Lung (tissue), 12 donors: Measurements from ENCODE around the gene TENM4. TPM values are rescaled to one million over a fixed set of nuclear protein-coding genes. Genes with fewer than 3 reads are reported as not detected.

Source experiments
- ATAC-seq: fragments of 200-7000 bp; cut with Tn5 transposase; one replicate; pipeline ENCODE4 v1.9.1; 2020; ENCODE audit warnings: moderate number of reproducible peaks; ENCODE audit not compliant: insufficient read depth, low FRiP score
- DNase-seq, 3 donors: peaks; one replicate each; pipeline ENCODE4 v3.0.0-alpha.2; 2013 to 2017
- H3K27ac ChIP-seq, 2 donors: one replicate each; pipeline ENCODE4 v1.5.1; 2013; ENCODE audit warnings: mild to moderate bottlenecking in 2 of 2, moderate library complexity in 2 of 2, control low read depth in 1 of 2, inconsistent platforms in 1 of 2, low read depth in 1 of 2, low read length in 1 of 2
- H3K27me3 ChIP-seq, 3 donors: one replicate each; pipeline ENCODE4 v1.5.1; 2013; ENCODE audit warnings: low read length in 2 of 3; ENCODE audit not compliant: control insufficient read depth in 3 of 3, insufficient read depth in 3 of 3
- H3K36me3 ChIP-seq, 4 donors: one replicate each; pipeline ENCODE4 v1.5.1; 2013; ENCODE audit warnings: low read length in 4 of 4, mild to moderate bottlenecking in 1 of 4, moderate library complexity in 1 of 4; ENCODE audit not compliant: control insufficient read depth in 4 of 4, insufficient read depth in 4 of 4
- H3K4me1 ChIP-seq, 5 donors: one replicate each; pipeline ENCODE4 v1.5.1; 2013; ENCODE audit warnings: low read length in 5 of 5, mild to moderate bottlenecking in 2 of 5, moderate library complexity in 1 of 5; ENCODE audit not compliant: control insufficient read depth in 5 of 5, insufficient read depth in 5 of 5
- H3K4me3 ChIP-seq: one replicate; pipeline ENCODE4 v1.5.1; 2013; ENCODE audit warnings: mild to moderate bottlenecking, control low read depth, moderate library complexity
- H3K9ac ChIP-seq, 2 donors: one replicate each; pipeline ENCODE4 v1.5.1; 2013; ENCODE audit warnings: low read length in 2 of 2, control low read depth in 1 of 2; ENCODE audit not compliant: insufficient read depth in 1 of 2
- H3K9me3 ChIP-seq, 4 donors: one replicate each; pipeline ENCODE4 v1.5.1; 2013; ENCODE audit warnings: low read length in 3 of 4, mild to moderate bottlenecking in 1 of 4, moderate library complexity in 1 of 4; ENCODE audit not compliant: control insufficient read depth in 4 of 4, insufficient read depth in 3 of 4
- CTCF ChIP-seq: IDR thresholded peaks from 2 replicates; pipeline ENCODE4 v1.5.1; 2012; ENCODE audit warnings: mild to moderate bottlenecking; ENCODE audit errors: control extremely low read depth, extremely low read depth
- WGBS, 2 donors: extraction: QIAGEN DNeasy Blood & Tissue Kit; methylation state at CpG; one replicate each; pipeline ENCODE4 v1.1.7; 2013; 5-methylcytosine and 5-hydroxymethylcytosine counted together
- polyA plus RNA-seq, 2 donors: library from polyadenylated mRNA; stranded (reverse); fragments of 200-250 nt; gene quantifications; one replicate each; pipeline ENCODE4 v1.2.1, GENCODE V29; 2013
- total RNA-seq, 2 donors: library from RNA; depleted of rRNA in 1 of 2; stranded (reverse); fragments of >200 nt in 1 of 2; gene quantifications; one replicate each; pipeline ENCODE4 v1.2.1, GENCODE V29; 2014 to 2021
- donor health status: control.
- donor health status: control.
- donor health status: Bipolar disorder and iron deficiency.
- donor health status: healthy.
- donor health status: DM: yes; HTN: yes; CAD: no.

Gene TENM4
- total and polyA plus RNA-seq, 4 donors = 0.28 to 16.4 (median 3.2) TPM

DNA sequence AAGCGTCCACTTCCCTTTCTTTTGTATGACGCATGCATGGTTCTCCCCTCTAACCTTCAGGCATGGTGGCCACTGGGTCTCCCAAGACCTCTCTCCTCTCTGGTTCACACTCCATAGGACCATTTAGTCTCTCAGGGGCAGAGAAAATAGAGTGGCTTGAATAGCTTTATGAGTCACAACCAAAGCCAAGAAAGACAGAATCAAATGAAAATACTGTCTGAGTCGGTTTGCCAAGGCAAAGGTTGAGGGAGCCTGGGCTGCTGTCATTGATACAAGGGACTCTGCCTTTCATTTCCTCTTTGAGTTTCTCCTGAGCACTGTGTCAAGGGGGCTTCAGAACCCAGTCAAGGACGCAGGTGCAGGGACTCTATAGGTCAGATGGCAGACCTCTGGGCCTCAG, 44.2 kb downstream of the TENM4 start:
- no peak overlapping the region for H3K27ac ChIP-seq
- H3K4me3 ChIP-seq = no peak overlapping the region
- H3K9ac ChIP-seq = no peak overlapping the region
- no peaks in the 10 kb centered on the region for H3K36me3 ChIP-seq
- ATAC-seq (no peak), DNase-seq (no peak)
- WGBS, 2 donors = 78 to 82% methylated on average over 4 of the region's 4 CpGs
- no peak for TF ChIP-seq CTCF
- no peaks in the 10 kb centered on the region for H3K27me3 ChIP-seq
- peaks cover 0 to 5% (median 0%) of the 10 kb centered on the region in 5 donors for H3K4me1 ChIP-seq
- peaks cover 0 to 4% (median 0%) of the 10 kb centered on the region in 4 donors for H3K9me3 ChIP-seq

- H3K9me3 ChIP-seq = peaks cover 0 to 3% (median 0%) of the 10 kb centered on the region in 4 donors
- no peak overlapping the region for H3K9ac ChIP-seq
- ATAC-seq = no peak
- H3K4me3 ChIP-seq = no peak overlapping the region
- no peaks in the 10 kb centered on the region for H3K27me3 ChIP-seq
- no peak overlapping the region for H3K27ac ChIP-seq
- no peaks in the 10 kb centered on the region for H3K36me3 ChIP-seq
- no peak for DNase-seq
- H3K4me1 ChIP-seq = peaks cover 0 to 5% (median 2%) of the 10 kb centered on the region in 5 donors
- no peak for TF ChIP-seq CTCF
Measured at GRCh38 chr11:79396001-79396400, 44.8 kb downstream of the TENM4 start.

- ATAC-seq (no peak), DNase-seq (no peak)
- no peak for TF ChIP-seq CTCF
- Histone ChIP-seq H3K9ac (no peak overlapping the region), H3K27me3 (no peaks in the 10 kb centered on the region), H3K9me3 (no peaks in the 10 kb centered on the region), H3K4me3 (no peak overlapping the region), H3K4me1 (peaks cover 0 to 2% (median 0%) of the 10 kb centered on the region in 5 donors), H3K27ac (no peak overlapping the region), H3K36me3 (no peaks in the 10 kb centered on the region)
- 44 to 49% methylated on average over 9 of the region's 9 CpGs for WGBS, 2 donors
Measured at GRCh38 chr11:79393362-79394043, 47.3 kb downstream of the TENM4 start.

DNA sequence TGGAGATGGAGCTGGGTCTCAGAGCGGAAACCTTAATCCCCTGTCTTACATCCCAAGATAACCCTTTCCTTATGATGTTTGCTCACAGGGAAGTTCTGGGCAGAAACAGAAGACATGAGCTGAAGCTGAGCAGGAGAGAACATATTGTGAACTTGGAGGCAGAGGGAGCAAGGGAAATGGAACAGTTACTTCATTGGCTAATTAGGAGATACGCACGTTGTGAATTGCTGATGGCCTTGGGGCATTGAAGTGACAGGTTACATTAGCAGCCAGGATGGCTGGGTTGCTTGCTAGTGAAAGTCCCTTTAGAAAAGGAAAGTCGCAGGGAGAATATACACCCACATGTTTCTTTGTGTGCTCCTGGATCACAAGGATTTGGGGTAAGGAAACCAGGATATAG, 48.7 kb downstream of the TENM4 start:
- TF ChIP-seq CTCF = no peak
- no peaks in the 10 kb centered on the region for H3K36me3 ChIP-seq
- no peak overlapping the region for H3K4me3 ChIP-seq
- DNase-seq = no peak
- no peak for ATAC-seq
- no peaks in the 10 kb centered on the region for H3K27me3 ChIP-seq
- H3K9ac ChIP-seq = no peak overlapping the region
- peaks cover 0 to 2% (median 0%) of the 10 kb centered on the region in 5 donors for H3K4me1 ChIP-seq
- 36% methylated on average over 4 of the region's 4 CpGs for WGBS, 2 donors
- H3K9me3 ChIP-seq = no peaks in the 10 kb centered on the region
- no peak overlapping the region for H3K27ac ChIP-seq
